ENCODE data around the gene FHOD3. TPM values are rescaled to one million over a fixed set of nuclear protein-coding genes. Genes with fewer than 3 reads are reported as not detected.

FHOD3 gene
- total and polyA plus RNA-seq, 2 experiments from 2014 or later: 2.7 to 8.7 TPM

GRCh38 chr18:36327352-36328316 lies 30.1 kb downstream of the FHOD3 start:
- Mint-ChIP-seq H3K27me3 (ENCODE audit: insufficient read depth, low read depth, poor library complexity) (peaks cover 5% of the 10 kb centered on the region), H3K4me1 (peaks cover 36% of the 10 kb centered on the region), H3K4me3 (no peak overlapping the region), H3K9me3 (no peaks in the 10 kb centered on the region; the same call in 2 of the 3 replicates), H3K36me3 (ENCODE audit: low read depth) (no peaks in the 10 kb centered on the region; the same call in 2 of the 3 replicates), H3K27ac (no peak overlapping the region)
- Histone ChIP-seq H3K9me2 (ENCODE audit: insufficient read depth) (peaks cover 14% of the 10 kb centered on the region; the same call in 1 of the 2 replicates), H3K4me2 (no peak overlapping the region), H3K79me2 (replicated peaks; ENCODE audit: insufficient read depth) (no peaks in the 10 kb centered on the region), H4K20me1 (replicated peaks; ENCODE audit: insufficient read depth) (no peaks in the 10 kb centered on the region), H3K36me3 (ENCODE audit: insufficient read depth) (no peaks in the 10 kb centered on the region), H3K27me3 (ENCODE audit: insufficient read depth) (no peaks in the 10 kb centered on the region), H3F3A (replicated peaks; ENCODE audit: low read depth) (no peaks in the 10 kb centered on the region), H3K4me1 (ENCODE audit: insufficient read depth) (peaks cover 24% of the 10 kb centered on the region), H3K4me3 (no peak overlapping the region), H3K27ac (ENCODE audit: low read depth) (no peak overlapping the region), H2AFZ (no peak overlapping the region)
- no peak for TF ChIP-seq EZH2 (IDR thresholded peaks at IDR 0.05; ENCODE audit: low read depth, unreplicated experiment)
- no peak for TF ChIP-seq POLR2AphosphoS5 (IDR thresholded peaks at IDR 0.05; ENCODE audit: low read depth)
- no peak for TF ChIP-seq ZNF331 (CRISPR knock-in tag; IDR thresholded peaks at IDR 0.05; ENCODE audit: low read depth)
- no peak for TF ChIP-seq CTCF (conservative IDR thresholded peaks at IDR 0.05; ENCODE audit: low read depth in 2 of 2)
- no peak for TF ChIP-seq ZNF114 (CRISPR knock-in tag; IDR thresholded peaks at IDR 0.05)
- TF ChIP-seq ZNF462 (CRISPR knock-in tag; IDR thresholded peaks at IDR 0.05): no peak
- no peak for TF ChIP-seq EZH2phosphoT487 (IDR thresholded peaks at IDR 0.05; ENCODE audit: unreplicated experiment)
- no peak for TF ChIP-seq STAT1 (IDR thresholded peaks at IDR 0.05; ENCODE audit: unreplicated experiment)
- no peak for TF ChIP-seq JUNB (IDR thresholded peaks at IDR 0.05; ENCODE audit: unreplicated experiment)
- TF ChIP-seq ETS1 (IDR thresholded peaks at IDR 0.05): no peak
- no peak for TF ChIP-seq NANOG (IDR thresholded peaks at IDR 0.05; ENCODE audit: borderline replicate concordance)
- TF ChIP-seq REST (IDR thresholded peaks at IDR 0.05; ENCODE audit: unreplicated experiment): no peak
- TF ChIP-seq CREB1 (CRISPR knock-in tag; IDR thresholded peaks at IDR 0.05; ENCODE audit: low read depth): no peak
- ATAC-seq: no peak
- DNase-seq (ENCODE audit: low spot score): no peak
